ENCODE measurements around the gene MRPS23.
A peak's percentile ranks its signal among the peaks of the same experiment; 100 is the strongest.

The MRPS23 gene

DNA sequence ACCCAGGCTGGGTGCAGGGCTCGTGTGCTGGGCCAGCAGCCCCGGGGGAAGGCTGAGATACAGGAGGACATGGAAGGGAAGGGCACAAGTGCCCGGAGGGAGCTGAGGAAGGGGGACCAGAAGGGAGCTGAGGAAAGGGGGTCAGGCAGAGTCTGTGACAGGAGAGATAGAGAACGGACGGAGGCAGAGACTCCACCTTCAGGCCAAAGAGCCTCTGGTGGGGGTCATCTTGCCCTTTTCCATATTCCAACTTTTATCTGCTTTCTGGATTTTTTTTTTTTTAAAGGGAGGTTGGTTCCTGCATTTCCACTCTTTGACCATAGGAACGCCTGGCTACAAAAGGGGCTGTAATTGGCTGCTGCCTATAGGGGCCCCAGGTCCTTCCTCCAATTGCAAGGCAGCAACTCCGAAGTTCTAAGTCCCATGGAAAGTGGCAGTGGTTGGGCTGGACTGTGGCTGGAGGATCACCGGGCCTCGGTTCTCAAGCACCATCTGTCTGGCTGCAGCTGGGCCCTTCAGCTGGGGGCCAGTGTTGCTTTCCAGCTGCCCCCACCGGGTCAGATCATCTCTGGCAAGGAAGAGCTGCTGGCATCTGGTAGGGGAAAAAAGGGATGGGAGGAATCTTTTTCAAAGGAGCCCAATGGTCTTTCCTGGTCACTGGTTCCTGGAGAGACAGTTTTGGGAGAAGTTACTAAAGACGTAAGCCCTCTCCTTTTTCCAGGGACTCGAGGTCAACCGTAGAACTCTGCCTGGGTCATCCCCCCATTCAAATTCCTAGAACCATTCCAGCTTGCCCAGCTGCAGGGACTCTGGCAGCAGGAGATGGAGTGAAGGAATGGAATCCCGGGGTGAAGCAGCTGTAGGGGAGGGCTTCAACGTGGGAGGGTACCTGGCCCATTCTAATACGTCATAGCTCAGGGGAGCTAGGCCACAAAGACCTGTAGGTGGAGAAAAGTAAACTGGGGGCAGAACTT is 13.1 kb upstream of the MRPS23 start:
- TF ChIP-seq, protein P1, sequence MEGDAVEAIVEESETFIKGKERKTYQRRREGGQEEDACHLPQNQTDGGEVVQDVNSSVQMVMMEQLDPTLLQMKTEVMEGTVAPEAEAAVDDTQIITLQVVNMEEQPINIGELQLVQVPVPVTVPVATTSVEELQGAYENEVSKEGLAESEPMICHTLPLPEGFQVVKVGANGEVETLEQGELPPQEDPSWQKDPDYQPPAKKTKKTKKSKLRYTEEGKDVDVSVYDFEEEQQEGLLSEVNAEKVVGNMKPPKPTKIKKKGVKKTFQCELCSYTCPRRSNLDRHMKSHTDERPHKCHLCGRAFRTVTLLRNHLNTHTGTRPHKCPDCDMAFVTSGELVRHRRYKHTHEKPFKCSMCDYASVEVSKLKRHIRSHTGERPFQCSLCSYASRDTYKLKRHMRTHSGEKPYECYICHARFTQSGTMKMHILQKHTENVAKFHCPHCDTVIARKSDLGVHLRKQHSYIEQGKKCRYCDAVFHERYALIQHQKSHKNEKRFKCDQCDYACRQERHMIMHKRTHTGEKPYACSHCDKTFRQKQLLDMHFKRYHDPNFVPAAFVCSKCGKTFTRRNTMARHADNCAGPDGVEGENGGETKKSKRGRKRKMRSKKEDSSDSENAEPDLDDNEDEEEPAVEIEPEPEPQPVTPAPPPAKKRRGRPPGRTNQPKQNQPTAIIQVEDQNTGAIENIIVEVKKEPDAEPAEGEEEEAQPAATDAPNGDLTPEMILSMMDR (IDR thresholded peaks at IDR 0.05; ENCODE audit: control insufficient read depth, extremely low read depth, insufficient read depth) = no peak
- no peak for DNase-seq (ENCODE audit: low read depth)
- H3K4me3 ChIP-seq (ENCODE audit: low read depth, low read length) = no peak overlapping the region

DNA sequence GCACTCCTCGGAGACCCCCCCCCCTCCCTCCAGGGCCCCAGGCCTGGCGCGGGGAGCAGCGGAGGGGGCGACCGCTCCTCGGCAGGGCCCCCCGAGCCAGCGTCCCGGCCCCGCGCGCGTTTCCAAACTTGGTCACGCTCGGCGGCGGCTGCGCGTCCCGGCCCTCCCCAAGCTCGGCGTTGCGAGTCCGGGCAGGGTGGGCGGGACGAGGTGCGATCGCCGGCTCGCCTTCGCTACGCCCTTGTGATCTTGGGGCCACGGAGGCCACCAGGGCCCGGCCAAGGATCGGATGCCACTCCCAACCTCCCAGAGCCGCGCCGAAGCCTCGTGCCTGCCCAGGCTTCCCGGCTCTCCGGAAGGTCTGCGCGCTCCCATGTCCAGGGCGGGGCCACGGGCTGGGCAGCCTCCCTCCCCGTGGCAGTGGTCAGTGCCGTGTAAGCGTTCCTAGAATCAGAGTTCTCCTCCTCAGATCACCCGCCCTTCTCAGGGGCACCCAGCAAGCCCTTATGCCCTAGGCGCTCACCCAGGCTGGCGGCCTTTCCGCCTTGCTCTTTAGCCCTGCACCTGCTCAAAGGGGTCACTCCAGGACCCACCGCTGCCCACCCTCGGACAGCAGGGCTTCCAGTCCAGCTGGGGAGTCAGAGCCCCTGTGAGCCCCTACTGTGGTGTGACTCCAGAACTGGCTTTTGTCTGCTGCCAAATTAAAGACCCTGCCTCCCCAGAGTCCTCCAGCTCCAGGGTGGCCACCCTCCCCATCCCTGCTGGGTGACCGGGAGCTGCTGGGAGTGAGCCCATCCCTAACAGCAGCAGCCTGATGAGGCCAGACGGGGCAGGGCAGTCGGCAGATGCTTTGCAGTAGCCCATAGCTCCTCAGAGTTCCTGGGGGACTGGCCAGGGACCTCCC is 12.2 kb upstream of the MRPS23 start:
- H3K4me3 ChIP-seq (ENCODE audit: low read depth, low read length) = peak overlapping the region; percentile 23
- DNase-seq (ENCODE audit: low read depth) = no peak
- TF ChIP-seq, protein P1 (IDR thresholded peaks at IDR 0.05; ENCODE audit: control insufficient read depth, extremely low read depth, insufficient read depth) = no peak

DNA sequence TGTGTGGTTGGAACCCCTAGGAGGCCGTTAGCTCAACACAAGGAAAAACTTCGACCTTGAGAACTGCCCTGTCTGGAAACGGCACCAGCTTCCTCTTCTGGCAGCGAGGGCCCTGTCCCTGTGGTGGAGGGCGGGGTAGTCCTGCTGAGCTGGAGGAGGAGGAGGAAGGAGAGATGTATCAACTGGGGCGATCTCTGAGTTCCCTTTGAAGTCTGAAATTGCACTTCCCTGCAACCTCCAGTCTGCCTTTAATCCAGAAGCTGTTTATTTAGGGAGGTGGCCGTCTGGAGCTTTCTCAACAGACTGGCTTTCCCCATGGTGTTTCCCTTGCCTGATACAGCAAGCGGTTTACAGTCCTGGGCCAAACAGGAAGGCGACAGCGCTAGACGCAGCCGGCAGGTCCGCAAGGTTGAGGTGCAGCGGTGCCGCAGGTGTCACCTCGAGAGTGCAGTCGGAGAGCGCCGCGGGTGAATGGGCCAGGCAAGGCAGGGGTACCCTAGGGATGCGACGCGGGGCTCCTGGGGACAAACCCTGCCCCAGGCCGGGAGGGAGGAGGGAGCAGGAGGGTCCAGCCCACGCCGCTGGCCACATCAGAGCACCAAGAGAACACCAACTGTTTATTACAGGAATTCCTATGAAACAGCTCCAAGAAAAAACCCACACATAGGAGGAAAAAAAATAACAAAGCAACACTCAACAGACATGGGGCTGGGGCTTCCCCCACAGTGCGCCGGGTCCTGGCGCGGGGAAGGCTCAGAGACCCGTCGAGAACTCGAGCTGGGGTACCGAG is 11.4 kb upstream of the MRPS23 start:
- peak overlapping the region; percentile 23 for H3K4me3 ChIP-seq (ENCODE audit: low read depth, low read length)
- TF ChIP-seq, protein P1 (IDR thresholded peaks at IDR 0.05; ENCODE audit: control insufficient read depth, extremely low read depth, insufficient read depth) = no peak
- no peak for DNase-seq (ENCODE audit: low read depth)

DNA sequence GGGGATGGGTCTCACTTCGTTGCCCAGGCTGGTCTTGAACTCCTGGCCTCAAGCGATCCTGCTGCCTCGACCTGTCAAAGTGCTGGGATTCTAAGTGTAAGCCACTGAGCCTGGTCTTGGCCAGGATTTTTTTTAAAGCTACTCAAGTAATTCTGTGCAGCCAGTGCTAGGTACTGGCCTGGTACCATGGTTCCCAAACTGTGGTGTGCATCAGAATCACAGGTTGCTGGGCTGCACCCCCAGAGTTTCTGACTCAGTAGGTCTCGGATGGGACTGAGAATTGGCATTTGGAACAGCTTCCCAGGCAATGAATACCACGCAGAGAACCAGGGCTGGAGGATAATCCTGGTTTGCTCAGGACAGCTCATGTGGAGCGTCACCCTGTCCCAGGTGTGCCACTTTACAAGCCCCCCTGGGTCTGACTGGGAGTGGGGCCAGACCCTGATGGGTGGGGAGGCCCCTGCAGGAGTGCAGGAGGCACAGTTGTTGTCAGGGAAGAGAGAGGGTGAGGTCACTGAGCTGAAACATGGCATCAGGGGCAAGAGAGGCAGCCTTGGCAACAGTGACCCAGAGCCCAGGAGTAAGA is 10.7 kb upstream of the MRPS23 start:
- TF ChIP-seq, protein P1 (IDR thresholded peaks at IDR 0.05; ENCODE audit: control insufficient read depth, extremely low read depth, insufficient read depth) = no peak
- DNase-seq (ENCODE audit: low read depth) = no peak
- no peak overlapping the region for H3K4me3 ChIP-seq (ENCODE audit: low read depth, low read length)

DNA sequence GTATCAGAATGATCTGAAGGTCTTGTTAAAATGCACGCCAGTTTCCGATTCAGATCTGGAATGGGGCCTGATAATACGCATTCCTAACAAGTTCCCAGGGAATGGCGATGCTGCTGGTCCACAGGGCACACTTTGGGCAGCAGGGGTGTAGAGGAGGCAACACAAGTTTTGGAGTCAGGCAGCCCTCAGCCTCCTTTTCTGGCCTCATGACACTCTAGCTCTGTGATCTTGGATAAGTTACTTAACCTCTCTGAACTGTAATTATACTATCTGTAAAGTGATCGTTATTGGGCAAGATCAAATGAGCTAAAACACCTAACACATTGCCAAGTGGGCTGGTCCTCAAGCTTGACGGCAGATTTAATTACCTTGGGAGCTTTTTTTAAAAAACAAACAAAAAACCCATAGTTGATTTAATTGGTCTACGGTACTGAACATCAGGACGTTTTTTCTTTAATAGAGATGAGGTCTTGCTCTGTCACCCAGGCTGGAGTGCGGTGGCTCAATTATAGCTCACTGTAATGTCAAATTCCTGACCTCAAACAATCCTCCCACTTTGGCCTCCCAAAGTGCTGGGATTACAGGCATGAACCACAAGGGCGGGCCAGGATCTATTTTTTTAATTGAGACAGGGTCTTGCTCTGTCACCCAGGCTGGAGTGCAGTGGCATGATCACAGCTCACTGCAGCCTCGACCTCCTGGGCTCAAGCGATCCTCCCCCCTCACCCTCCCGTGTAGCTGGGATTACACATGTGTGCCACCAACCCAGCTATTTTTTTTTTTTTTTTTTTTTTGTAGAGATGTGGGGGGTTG is 10.0 kb upstream of the MRPS23 start:
- TF ChIP-seq, protein P1 (IDR thresholded peaks at IDR 0.05; ENCODE audit: control insufficient read depth, extremely low read depth, insufficient read depth) = no peak
- H3K4me3 ChIP-seq (ENCODE audit: low read depth, low read length) = no peak overlapping the region
- DNase-seq (ENCODE audit: low read depth) = no peak

Measured in LNCaP clone FGC (cell line).